ENCODE measurements around the gene INSC.

The INSC gene

GRCh38 chr11:15178214-15178613 is 63.5 kb downstream of the INSC start:
- Mint-ChIP-seq H3K36me3 (no peaks in the 10 kb centered on the region), H3K4me3 (no peak overlapping the region), H3K4me1 (ENCODE audit: low read depth) (no peaks in the 10 kb centered on the region), H3K9me3 (ENCODE audit: low read depth) (no peaks in the 10 kb centered on the region), H3K27ac (no peak overlapping the region), H3K27me3 (no peaks in the 10 kb centered on the region)

DNA sequence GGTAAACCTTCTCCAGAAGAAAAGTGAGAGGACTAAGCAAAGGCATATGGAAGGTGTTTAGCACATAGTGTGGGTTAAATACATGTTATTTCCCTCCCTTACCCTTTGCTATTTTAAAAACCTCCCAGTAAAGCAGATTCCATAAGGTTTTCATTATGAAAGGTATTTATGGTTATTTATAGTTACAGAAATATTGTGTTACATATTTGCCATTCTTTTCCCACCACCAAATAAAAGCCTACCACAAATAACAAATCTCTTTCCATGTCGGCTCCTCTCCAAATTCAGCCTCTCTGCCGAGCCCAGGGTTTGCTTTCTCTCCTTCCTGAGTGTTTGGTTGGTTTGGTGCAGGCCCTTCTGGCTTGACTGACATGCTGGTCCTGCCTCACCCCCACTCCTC is 64.4 kb downstream of the INSC start:
- H3K4me1 Mint-ChIP-seq (ENCODE audit: low read depth), result no peaks in the 10 kb centered on the region
- no peaks in the 10 kb centered on the region for H3K36me3 Mint-ChIP-seq
- no peaks in the 10 kb centered on the region for H3K9me3 Mint-ChIP-seq (ENCODE audit: low read depth)
- no peak overlapping the region for H3K27ac Mint-ChIP-seq
- H3K4me3 Mint-ChIP-seq, result no peak overlapping the region
- H3K27me3 Mint-ChIP-seq, result no peaks in the 10 kb centered on the region

GRCh38 chr11:15180212-15180792 is 65.6 kb downstream of the INSC start:
- no peak overlapping the region for H3K27ac Mint-ChIP-seq
- no peaks in the 10 kb centered on the region for H3K4me1 Mint-ChIP-seq (ENCODE audit: low read depth)
- no peaks in the 10 kb centered on the region for H3K36me3 Mint-ChIP-seq
- no peak overlapping the region for H3K4me3 Mint-ChIP-seq
- no peaks in the 10 kb centered on the region for H3K27me3 Mint-ChIP-seq
- no peaks in the 10 kb centered on the region for H3K9me3 Mint-ChIP-seq (ENCODE audit: low read depth)

DNA sequence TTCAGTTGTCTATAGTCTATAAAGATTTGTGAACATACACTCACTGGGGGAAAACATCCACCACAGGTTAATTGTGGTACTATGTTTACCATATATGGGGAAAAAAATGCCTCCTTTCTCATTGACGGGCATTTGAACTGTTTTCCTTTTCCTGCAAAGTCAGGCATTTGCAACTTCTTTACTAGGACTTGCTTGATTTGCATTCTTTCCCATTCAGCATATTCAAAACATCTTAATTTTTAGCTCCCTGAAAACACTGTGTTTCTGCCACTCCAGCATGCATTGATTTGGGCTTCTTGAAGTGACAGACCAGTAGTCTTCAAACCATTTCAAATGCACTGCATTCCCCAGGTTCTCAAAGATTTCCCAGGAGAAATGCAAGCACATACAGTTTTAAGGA is 67.6 kb downstream of the INSC start:
- Mint-ChIP-seq H3K36me3 (no peaks in the 10 kb centered on the region), H3K27ac (no peak overlapping the region), H3K27me3 (no peaks in the 10 kb centered on the region), H3K4me1 (ENCODE audit: low read depth) (no peaks in the 10 kb centered on the region), H3K4me3 (no peak overlapping the region), H3K9me3 (ENCODE audit: low read depth) (no peaks in the 10 kb centered on the region)

DNA sequence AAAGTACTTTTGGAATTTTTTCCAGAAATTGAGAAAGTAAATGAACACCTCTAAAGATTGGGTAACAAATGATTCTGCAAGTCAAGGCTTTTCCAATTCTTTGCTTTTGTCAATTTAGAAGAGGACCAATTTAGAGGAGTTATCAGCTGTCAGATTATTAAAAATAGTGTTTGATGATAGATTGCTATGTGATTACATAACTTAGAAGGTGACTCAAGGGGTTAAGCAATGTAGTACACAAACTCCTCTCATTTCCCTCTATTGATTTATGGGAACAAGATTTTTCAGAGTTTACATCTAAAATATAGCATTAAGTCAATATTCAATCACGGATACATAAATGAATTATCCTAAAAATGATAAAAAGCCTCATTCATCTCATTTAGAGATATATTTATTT is 70.3 kb downstream of the INSC start:
- Mint-ChIP-seq H3K9me3 (ENCODE audit: low read depth) (no peaks in the 10 kb centered on the region), H3K27me3 (no peaks in the 10 kb centered on the region), H3K4me1 (ENCODE audit: low read depth) (no peaks in the 10 kb centered on the region), H3K27ac (no peak overlapping the region), H3K36me3 (no peaks in the 10 kb centered on the region), H3K4me3 (no peak overlapping the region)

DNA sequence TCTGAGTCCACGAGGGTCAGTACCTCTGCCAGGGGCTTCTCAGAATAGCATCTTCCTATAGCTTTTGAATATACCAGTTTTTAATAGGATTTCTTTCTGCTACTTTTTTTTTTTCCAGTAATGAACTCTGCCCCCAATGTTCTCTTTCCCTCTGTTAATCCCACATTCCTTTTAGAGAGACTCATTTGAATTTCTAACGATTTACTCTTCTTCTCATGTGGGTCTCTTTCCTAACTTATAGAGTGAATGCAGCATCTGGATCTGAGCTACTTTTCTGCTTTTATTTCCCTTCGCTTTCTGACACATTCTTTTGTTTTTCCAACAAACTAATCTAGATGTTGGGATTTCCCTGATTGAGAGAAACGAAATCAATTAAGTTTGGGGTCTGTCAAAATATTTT is 71.4 kb downstream of the INSC start:
- no peaks in the 10 kb centered on the region for H3K9me3 Mint-ChIP-seq (ENCODE audit: low read depth)
- H3K4me3 Mint-ChIP-seq, result no peak overlapping the region
- H3K27ac Mint-ChIP-seq, result no peak overlapping the region
- H3K27me3 Mint-ChIP-seq, result no peaks in the 10 kb centered on the region
- no peaks in the 10 kb centered on the region for H3K4me1 Mint-ChIP-seq (ENCODE audit: low read depth)
- H3K36me3 Mint-ChIP-seq, result peaks cover under 1% of the 10 kb centered on the region

DNA sequence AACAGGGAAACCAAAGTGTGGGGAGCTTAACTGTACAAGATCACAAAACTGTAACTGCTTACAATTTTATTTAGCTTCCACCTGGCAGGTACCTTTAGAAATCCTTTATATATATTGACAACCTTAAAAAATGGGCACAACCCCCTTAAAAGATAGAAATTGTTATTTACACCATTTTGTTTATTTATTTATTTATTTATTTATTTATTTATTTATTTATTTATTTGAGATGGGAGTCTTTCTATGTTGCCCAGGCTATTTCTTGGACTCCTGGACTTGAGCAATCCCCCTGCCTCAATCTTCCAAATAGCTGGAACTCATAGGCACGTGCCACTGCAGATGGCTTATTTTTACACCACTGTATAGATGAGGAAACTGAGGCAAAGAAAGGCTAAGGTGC is 74.5 kb downstream of the INSC start:
- Mint-ChIP-seq H3K36me3 (peaks cover 3% of the 10 kb centered on the region), H3K4me3 (no peak overlapping the region), H3K9me3 (ENCODE audit: low read depth) (no peaks in the 10 kb centered on the region), H3K4me1 (ENCODE audit: low read depth) (no peaks in the 10 kb centered on the region), H3K27ac (no peak overlapping the region), H3K27me3 (peaks cover 3% of the 10 kb centered on the region)

DNA sequence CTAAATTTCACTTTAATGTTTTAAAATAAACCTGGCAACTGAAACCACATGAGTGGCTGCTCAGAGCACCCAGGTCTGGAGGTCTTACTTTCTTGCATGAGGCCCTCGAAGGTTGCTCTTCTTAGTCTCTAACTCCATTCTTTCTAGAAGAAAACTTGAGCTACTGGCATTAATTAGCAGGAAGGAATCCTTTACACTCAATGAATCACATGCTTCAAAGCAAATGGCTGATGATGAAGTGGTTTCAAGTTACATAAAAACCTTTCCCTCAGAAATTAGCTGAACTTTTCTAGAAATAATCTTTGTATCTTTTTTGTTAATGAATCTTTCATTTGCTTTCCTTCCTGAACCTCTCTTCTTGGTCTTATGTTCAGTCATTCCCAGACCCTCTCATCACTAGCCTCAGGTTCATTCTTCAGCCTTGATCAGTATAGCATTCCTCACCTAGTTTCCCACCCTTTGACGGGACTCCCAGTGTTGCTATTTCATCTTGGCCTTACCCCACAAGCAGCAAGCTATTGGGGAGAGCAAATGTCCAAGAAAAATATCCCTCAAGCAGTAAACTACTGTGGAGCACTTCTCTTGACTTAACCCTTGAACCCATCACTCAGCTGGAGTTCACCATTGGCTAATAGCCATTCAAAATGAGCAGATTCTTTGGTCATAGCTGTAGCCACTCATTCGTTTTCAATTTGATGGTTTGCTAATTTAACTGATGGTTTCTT is 75.1 kb downstream of the INSC start:
- H3K9me3 Mint-ChIP-seq (ENCODE audit: low read depth), result no peaks in the 10 kb centered on the region
- H3K4me1 Mint-ChIP-seq (ENCODE audit: low read depth), result no peaks in the 10 kb centered on the region
- H3K4me3 Mint-ChIP-seq, result no peak overlapping the region
- peaks cover 3% of the 10 kb centered on the region for H3K27me3 Mint-ChIP-seq
- no peak overlapping the region for H3K27ac Mint-ChIP-seq
- peaks cover 3% of the 10 kb centered on the region for H3K36me3 Mint-ChIP-seq

- peaks cover 3% of the 10 kb centered on the region for H3K36me3 Mint-ChIP-seq
- no peaks in the 10 kb centered on the region for H3K4me1 Mint-ChIP-seq (ENCODE audit: low read depth)
- no peak overlapping the region for H3K27ac Mint-ChIP-seq
- no peak overlapping the region for H3K4me3 Mint-ChIP-seq
- no peaks in the 10 kb centered on the region for H3K9me3 Mint-ChIP-seq (ENCODE audit: low read depth)
- peaks cover 3% of the 10 kb centered on the region for H3K27me3 Mint-ChIP-seq
These were observed 75.9 kb downstream of the INSC start for GRCh38 chr11:15190611-15191010.

GRCh38 chr11:15192005-15192556 is 77.4 kb downstream of the INSC start:
- peaks cover 3% of the 10 kb centered on the region for H3K27me3 Mint-ChIP-seq
- no peak overlapping the region for H3K27ac Mint-ChIP-seq
- no peaks in the 10 kb centered on the region for H3K4me1 Mint-ChIP-seq (ENCODE audit: low read depth)
- H3K9me3 Mint-ChIP-seq (ENCODE audit: low read depth), result no peaks in the 10 kb centered on the region
- H3K4me3 Mint-ChIP-seq, result no peak overlapping the region
- H3K36me3 Mint-ChIP-seq, result peaks cover 3% of the 10 kb centered on the region

GRCh38 chr11:15194671-15195415 is 80.1 kb downstream of the INSC start:
- no peaks in the 10 kb centered on the region for H3K4me1 Mint-ChIP-seq (ENCODE audit: low read depth)
- peaks cover 3% of the 10 kb centered on the region for H3K36me3 Mint-ChIP-seq
- H3K27ac Mint-ChIP-seq, result no peak overlapping the region
- H3K27me3 Mint-ChIP-seq, result peaks cover 3% of the 10 kb centered on the region
- no peaks in the 10 kb centered on the region for H3K9me3 Mint-ChIP-seq (ENCODE audit: low read depth)
- no peak overlapping the region for H3K4me3 Mint-ChIP-seq

DNA sequence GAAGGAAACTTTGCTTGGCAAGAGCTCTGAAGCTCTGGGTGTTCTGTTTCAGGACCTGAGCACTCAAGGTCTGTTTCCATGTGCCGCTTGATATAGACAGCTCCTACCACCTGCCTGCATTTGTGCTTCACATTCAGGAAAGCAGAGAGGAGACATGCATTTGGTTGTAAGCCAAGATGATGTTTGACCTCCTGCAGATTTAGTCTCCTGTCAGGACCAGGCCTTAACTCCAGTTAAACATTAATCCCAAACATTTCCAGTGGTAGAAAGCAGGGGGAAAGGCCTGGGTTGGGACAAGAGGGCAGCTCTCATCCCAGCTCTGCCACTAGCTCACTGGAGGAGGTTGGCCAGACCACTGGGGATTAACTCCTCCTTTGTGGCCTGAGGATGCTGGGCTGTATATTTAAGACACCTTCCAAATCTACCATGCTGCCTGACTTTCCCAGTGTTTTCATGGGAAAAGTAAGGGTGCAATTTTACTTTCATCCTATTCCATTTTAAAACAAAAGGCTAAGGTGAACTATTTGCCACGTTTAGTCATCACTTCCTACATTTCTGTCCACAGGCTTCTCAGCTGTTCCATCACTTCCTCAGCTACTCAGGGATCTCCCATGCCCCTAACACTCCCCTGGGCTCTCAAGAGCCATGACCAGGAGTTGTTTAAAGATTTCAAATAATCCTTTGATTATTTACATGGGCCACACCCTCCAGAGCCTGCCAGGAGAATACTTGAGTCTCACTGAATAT is 80.9 kb downstream of the INSC start:
- Mint-ChIP-seq H3K4me1 (ENCODE audit: low read depth) (no peaks in the 10 kb centered on the region), H3K36me3 (peaks cover 3% of the 10 kb centered on the region), H3K27me3 (peaks cover 3% of the 10 kb centered on the region), H3K27ac (no peak overlapping the region), H3K9me3 (ENCODE audit: low read depth) (no peaks in the 10 kb centered on the region), H3K4me3 (no peak overlapping the region)

GRCh38 chr11:15196704-15197103 is 82.0 kb downstream of the INSC start:
- H3K27me3 Mint-ChIP-seq, result peaks cover 3% of the 10 kb centered on the region
- H3K4me3 Mint-ChIP-seq, result no peak overlapping the region
- no peaks in the 10 kb centered on the region for H3K4me1 Mint-ChIP-seq (ENCODE audit: low read depth)
- H3K9me3 Mint-ChIP-seq (ENCODE audit: low read depth), result no peaks in the 10 kb centered on the region
- no peaks in the 10 kb centered on the region for H3K36me3 Mint-ChIP-seq
- no peak overlapping the region for H3K27ac Mint-ChIP-seq

DNA sequence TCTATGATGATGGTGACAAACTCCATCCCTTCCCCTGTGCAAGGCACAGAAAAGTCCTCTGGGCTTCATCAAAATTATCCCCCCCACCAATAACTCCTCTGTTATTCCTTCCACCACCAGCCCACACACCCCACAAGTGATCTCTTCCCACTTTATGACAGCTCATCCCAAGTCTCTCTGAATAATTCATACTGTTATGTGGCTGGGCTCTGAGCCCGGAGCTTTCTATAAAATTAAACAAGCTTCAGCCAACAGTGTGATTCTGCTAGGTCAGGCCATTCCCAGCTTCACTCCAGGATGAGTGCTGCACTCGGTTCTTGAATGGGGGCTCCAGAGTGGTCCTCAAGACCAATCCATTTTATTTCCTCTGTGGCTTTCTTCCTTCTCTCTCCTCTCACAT is 83.0 kb downstream of the INSC start:
- H3K9me3 Mint-ChIP-seq (ENCODE audit: low read depth), result no peaks in the 10 kb centered on the region
- H3K4me1 Mint-ChIP-seq (ENCODE audit: low read depth), result no peaks in the 10 kb centered on the region
- H3K36me3 Mint-ChIP-seq, result no peaks in the 10 kb centered on the region
- H3K4me3 Mint-ChIP-seq, result no peak overlapping the region
- H3K27ac Mint-ChIP-seq, result no peak overlapping the region
- peaks cover 2% of the 10 kb centered on the region for H3K27me3 Mint-ChIP-seq

DNA sequence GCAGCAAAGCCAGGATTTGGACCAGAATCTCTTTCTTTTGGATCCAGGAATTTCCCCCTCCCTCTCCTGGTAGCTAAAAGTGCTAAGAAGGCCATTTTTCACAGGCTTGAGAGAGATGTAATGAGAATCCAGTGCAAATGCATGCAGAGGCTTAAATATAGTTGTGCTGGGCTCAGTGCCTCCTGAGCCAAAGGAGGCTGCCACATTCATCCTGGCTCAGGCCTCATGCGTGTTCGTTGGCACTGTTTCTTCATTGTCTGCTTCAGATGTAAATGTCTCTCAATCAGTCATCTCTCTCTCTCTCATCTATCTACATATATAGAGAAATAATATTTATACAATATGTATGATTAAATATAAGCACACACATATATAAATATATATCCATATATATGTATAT is 83.6 kb downstream of the INSC start:
- Mint-ChIP-seq H3K4me3 (no peak overlapping the region), H3K27ac (no peak overlapping the region), H3K9me3 (ENCODE audit: low read depth) (no peaks in the 10 kb centered on the region), H3K36me3 (no peaks in the 10 kb centered on the region), H3K4me1 (ENCODE audit: low read depth) (no peaks in the 10 kb centered on the region), H3K27me3 (no peaks in the 10 kb centered on the region)

All from activated naive CD8-positive, alpha-beta T cell (primary cell).